Liver (tissue), 9 donors: Measurements from ENCODE around the gene POU1F1. TPM values are rescaled to one million over a fixed set of nuclear protein-coding genes. Genes with fewer than 3 reads are reported as not detected.
A peak's percentile ranks its signal among the peaks of the same experiment; 100 is the strongest.

Experiments used
- DNase-seq: peaks from one replicate; pipeline ENCODE4 v3.0.0-alpha.2; 2017; ENCODE audit warnings: low spot score
- H3K27ac ChIP-seq, 2 donors: one replicate each; pipeline ENCODE4 v1.7.0; 2013; ENCODE audit warnings: inconsistent platforms in 2 of 2, low read length in 2 of 2, control low read depth in 1 of 2, low read depth in 1 of 2, mild to moderate bottlenecking in 1 of 2
- H3K27me3 ChIP-seq, 4 donors: one replicate each; pipeline versions ENCODE4 v1.6.1 to v1.7.0; 2013; ENCODE audit warnings: low read length in 3 of 4, inconsistent platforms in 1 of 4, mild to moderate bottlenecking in 1 of 4, moderate library complexity in 1 of 4; ENCODE audit not compliant: control insufficient read depth in 4 of 4, insufficient read depth in 4 of 4
- H3K36me3 ChIP-seq, 4 donors: one replicate each; pipeline versions ENCODE4 v1.6.1 to v1.7.0; 2013; ENCODE audit warnings: low read length in 3 of 4, mild to moderate bottlenecking in 3 of 4, low read depth in 1 of 4, moderate library complexity in 1 of 4; ENCODE audit not compliant: control insufficient read depth in 4 of 4, insufficient read depth in 3 of 4
- H3K4me1 ChIP-seq, 4 donors: one replicate each; pipeline versions ENCODE4 v1.6.1 to v1.7.0; 2013; ENCODE audit warnings: low read length in 3 of 4, mild to moderate bottlenecking in 3 of 4, moderate library complexity in 1 of 4; ENCODE audit not compliant: control insufficient read depth in 4 of 4, insufficient read depth in 4 of 4
- H3K4me3 ChIP-seq, 3 donors: one replicate each; pipeline versions ENCODE4 v1.6.1 to v1.7.0; 2013; ENCODE audit warnings: low read length in 3 of 3, control low read depth in 1 of 3, low read depth in 1 of 3, mild to moderate bottlenecking in 1 of 3
- H3K9ac ChIP-seq, 2 donors: one replicate each; pipeline ENCODE4 v1.7.0; 2013; ENCODE audit warnings: low read length in 2 of 2, mild to moderate bottlenecking in 2 of 2, moderate library complexity in 2 of 2, control low read depth in 1 of 2, low read depth in 1 of 2
- H3K9me3 ChIP-seq, 4 donors: one replicate each; pipeline versions ENCODE4 v1.6.1 to v1.7.0; 2013; ENCODE audit warnings: low read length in 3 of 4; ENCODE audit not compliant: control insufficient read depth in 4 of 4
- EGR1 ChIP-seq, 2 donors: IDR thresholded peaks; 2 replicates each; pipeline ENCODE4 v1.6.1; 2016 to 2018; ENCODE audit warnings: antibody characterized with exemption in 2 of 2, low read depth in 2 of 2
- FOXA1 ChIP-seq: IDR thresholded peaks from 2 replicates; pipeline ENCODE4 v1.6.1; 2016; ENCODE audit warnings: antibody characterized with exemption
- FOXA2 ChIP-seq: IDR thresholded peaks from 2 replicates; pipeline ENCODE4 v1.6.1; 2016; ENCODE audit warnings: antibody characterized with exemption
- GABPA ChIP-seq, 2 donors: IDR thresholded peaks in 1 of 2; conservative IDR thresholded peaks in 1 of 2; 2 replicates each; pipeline ENCODE4 v1.6.1; 2016; ENCODE audit warnings: antibody characterized with exemption in 2 of 2, mild to moderate bottlenecking in 1 of 2, moderate library complexity in 1 of 2
- HNF4A ChIP-seq, 2 donors: conservative IDR thresholded peaks; 2 replicates each; pipeline ENCODE4 v1.6.1; 2016; ENCODE audit warnings: antibody characterized with exemption in 2 of 2, mild to moderate bottlenecking in 2 of 2
- HNF4G ChIP-seq: IDR thresholded peaks from 2 replicates; pipeline ENCODE4 v1.6.1; 2016; ENCODE audit warnings: antibody characterized with exemption
- JUND ChIP-seq, 2 donors: IDR thresholded peaks; 2 replicates each; pipeline ENCODE4 v1.6.1; 2016; ENCODE audit warnings: antibody characterized with exemption in 2 of 2
- NR2F2 ChIP-seq: IDR thresholded peaks from 2 replicates; pipeline ENCODE4 v1.6.1; 2016; ENCODE audit warnings: antibody characterized with exemption
- RAD21 ChIP-seq, 2 donors: IDR thresholded peaks; 2 replicates each; pipeline ENCODE4 v1.6.1; 2016; ENCODE audit warnings: antibody characterized with exemption in 2 of 2, mild to moderate bottlenecking in 2 of 2
- RXRA ChIP-seq, 2 donors: IDR thresholded peaks; 2 replicates each; pipeline ENCODE4 v1.6.1; 2017 to 2018; ENCODE audit warnings: antibody characterized with exemption in 2 of 2, mild to moderate bottlenecking in 1 of 2
- SP1 ChIP-seq: IDR thresholded peaks from 2 replicates; pipeline ENCODE4 v1.6.1; 2018; ENCODE audit warnings: antibody characterized with exemption, mild to moderate bottlenecking
- TAF1 ChIP-seq: conservative IDR thresholded peaks from 2 replicates; pipeline ENCODE4 v1.6.1; 2016; ENCODE audit warnings: antibody characterized with exemption, mild to moderate bottlenecking
- YY1 ChIP-seq: IDR thresholded peaks from 2 replicates; pipeline ENCODE4 v1.6.1; 2016; ENCODE audit warnings: antibody characterized with exemption, mild to moderate bottlenecking
- ZBTB33 ChIP-seq: IDR thresholded peaks from 2 replicates; pipeline ENCODE4 v1.6.1; 2016; ENCODE audit warnings: antibody characterized with exemption
- WGBS: extraction: QIAGEN DNeasy Blood & Tissue Kit; methylation state at CpG from one replicate; pipeline ENCODE4 v1.1.7; 2013; 5-methylcytosine and 5-hydroxymethylcytosine counted together
- polyA plus RNA-seq, 2 donors: library from polyadenylated mRNA; stranded (reverse) in 1 of 2; unstranded in 1 of 2; fragments of 200-250 nt in 1 of 2; fragments of >200 nt in 1 of 2; fragmentation: Nextera tagmentation in 1 of 2; extraction: Ambion mirVana in 1 of 2; gene quantifications; one replicate each; pipeline versions ENCODE4 v1.2.1 to v1.2.3, GENCODE V29; 2013 to 2015
- total RNA-seq, 2 donors: library from RNA; depleted of rRNA; stranded (reverse); fragments of >200 nt; gene quantifications; one replicate each; pipeline ENCODE4 v1.2.3, GENCODE V29; 2014
- TF ChIP-seq, protein P1 (sequence below): IDR thresholded peaks from 2 replicates; pipeline ENCODE4 v1.6.1; 2016; ENCODE audit warnings: antibody characterized with exemption, mild to moderate bottlenecking
- TF ChIP-seq, protein P2 (sequence below): IDR thresholded peaks from 2 replicates; pipeline ENCODE4 v1.6.1; 2016; ENCODE audit warnings: antibody characterized with exemption
- TF ChIP-seq, protein P3 (sequence below): IDR thresholded peaks from 2 replicates; pipeline ENCODE4 v1.6.1; 2016; ENCODE audit warnings: antibody characterized with exemption
- TF ChIP-seq, protein P4 (sequence below): fragments of 150-350 bp; IDR thresholded peaks from 2 replicates; pipeline ENCODE4 v1.5.1; 2017; ENCODE audit warnings: improper control_type of control experiment, low read depth, low read length; ENCODE audit not compliant: missing input control
- donor health status: healthy.
- donor health status: healthy.
- donor health status: healthy.
- donor health status: healthy.
- donor health status: healthy.

POU1F1 gene
- total and polyA plus RNA-seq, 4 donors: not detected

DNA sequence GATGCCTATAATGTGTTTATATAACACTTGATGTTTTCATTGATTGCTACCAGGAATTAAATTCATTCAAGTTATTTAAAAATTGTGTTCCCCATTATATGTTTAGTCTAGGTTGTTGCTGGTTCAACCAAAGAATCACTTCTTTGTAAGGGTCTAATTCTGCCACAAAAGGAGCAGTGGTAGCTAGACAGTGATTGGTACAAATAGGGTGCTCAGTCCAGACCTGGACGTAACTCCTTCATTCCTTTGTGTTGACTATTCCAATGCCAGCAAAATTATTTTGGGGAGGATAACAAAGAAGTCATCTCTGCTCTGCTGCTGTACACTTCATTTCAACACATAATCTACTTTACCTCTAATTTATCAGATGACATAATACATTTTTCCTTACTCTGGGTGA, 48.1 kb downstream of the POU1F1 start:
- DNase-seq: no peak
- Histone ChIP-seq H3K4me3 (peak overlapping the region in 2 of 3 donors; percentile 89 to 97), H3K36me3 (no peaks in the 10 kb centered on the region), H3K4me1 (peaks cover 3 to 22% (median 10%) of the 10 kb centered on the region in 4 donors), H3K9me3 (no peaks in the 10 kb centered on the region), H3K27me3 (no peaks in the 10 kb centered on the region), H3K9ac (no peak overlapping the region), H3K27ac (no peak overlapping the region)
- no peak for TF ChIP-seq RAD21 (IDR thresholded peaks at IDR 0.05)
- TF ChIP-seq RXRA (IDR thresholded peaks at IDR 0.05): no peak
- no peak for TF ChIP-seq TAF1
- no peak for TF ChIP-seq NR2F2
- no peak for TF ChIP-seq ZBTB33
- TF ChIP-seq FOXA1: no peak
- TF ChIP-seq SP1: no peak
- TF ChIP-seq, protein P1, sequence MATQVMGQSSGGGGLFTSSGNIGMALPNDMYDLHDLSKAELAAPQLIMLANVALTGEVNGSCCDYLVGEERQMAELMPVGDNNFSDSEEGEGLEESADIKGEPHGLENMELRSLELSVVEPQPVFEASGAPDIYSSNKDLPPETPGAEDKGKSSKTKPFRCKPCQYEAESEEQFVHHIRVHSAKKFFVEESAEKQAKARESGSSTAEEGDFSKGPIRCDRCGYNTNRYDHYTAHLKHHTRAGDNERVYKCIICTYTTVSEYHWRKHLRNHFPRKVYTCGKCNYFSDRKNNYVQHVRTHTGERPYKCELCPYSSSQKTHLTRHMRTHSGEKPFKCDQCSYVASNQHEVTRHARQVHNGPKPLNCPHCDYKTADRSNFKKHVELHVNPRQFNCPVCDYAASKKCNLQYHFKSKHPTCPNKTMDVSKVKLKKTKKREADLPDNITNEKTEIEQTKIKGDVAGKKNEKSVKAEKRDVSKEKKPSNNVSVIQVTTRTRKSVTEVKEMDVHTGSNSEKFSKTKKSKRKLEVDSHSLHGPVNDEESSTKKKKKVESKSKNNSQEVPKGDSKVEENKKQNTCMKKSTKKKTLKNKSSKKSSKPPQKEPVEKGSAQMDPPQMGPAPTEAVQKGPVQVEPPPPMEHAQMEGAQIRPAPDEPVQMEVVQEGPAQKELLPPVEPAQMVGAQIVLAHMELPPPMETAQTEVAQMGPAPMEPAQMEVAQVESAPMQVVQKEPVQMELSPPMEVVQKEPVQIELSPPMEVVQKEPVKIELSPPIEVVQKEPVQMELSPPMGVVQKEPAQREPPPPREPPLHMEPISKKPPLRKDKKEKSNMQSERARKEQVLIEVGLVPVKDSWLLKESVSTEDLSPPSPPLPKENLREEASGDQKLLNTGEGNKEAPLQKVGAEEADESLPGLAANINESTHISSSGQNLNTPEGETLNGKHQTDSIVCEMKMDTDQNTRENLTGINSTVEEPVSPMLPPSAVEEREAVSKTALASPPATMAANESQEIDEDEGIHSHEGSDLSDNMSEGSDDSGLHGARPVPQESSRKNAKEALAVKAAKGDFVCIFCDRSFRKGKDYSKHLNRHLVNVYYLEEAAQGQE: no peak
- no peak for TF ChIP-seq HNF4A (conservative IDR thresholded peaks at IDR 0.05)
- TF ChIP-seq EGR1 (IDR thresholded peaks at IDR 0.05; ENCODE audit: low read depth in 2 of 2): no peak
- 22% methylated on average over 1 of the region's 1 CpG for WGBS

DNA sequence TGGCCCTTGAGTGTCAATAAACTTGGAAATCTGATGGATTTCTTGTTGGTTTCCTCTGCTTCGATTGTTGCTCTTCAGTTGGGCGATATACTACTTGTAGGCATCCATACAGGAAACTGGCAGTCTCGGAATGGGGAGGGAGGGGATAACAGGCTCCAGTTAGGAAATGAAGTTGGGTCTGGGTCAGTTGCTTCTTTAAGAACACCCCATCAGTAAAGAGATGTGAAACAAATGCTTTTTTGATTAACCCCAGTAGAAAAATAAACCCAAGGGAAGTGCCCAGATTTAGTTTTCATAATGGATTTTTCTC, 48.6 kb downstream of the POU1F1 start:
- WGBS: 3% methylated on average over 3 of the region's 3 CpGs
- no peak for DNase-seq

More for the DNA sequence above, 48.6 kb downstream of the POU1F1 start:
- Histone ChIP-seq H3K27me3 (no peaks in the 10 kb centered on the region), H3K4me3 (peak overlapping the region; percentile 89 to 97 (median 96)), H3K27ac (peak overlapping the region; percentile 95 to 96), H3K9me3 (no peaks in the 10 kb centered on the region), H3K36me3 (no peaks in the 10 kb centered on the region), H3K9ac (peak overlapping the region; percentile 79 to 99), H3K4me1 (peaks cover 3 to 22% (median 10%) of the 10 kb centered on the region in 4 donors)
- TF ChIP-seq NR2F2 (no peak), SP1 (no peak), EGR1 (IDR thresholded peaks at IDR 0.05; ENCODE audit: low read depth in 2 of 2) (no peak), FOXA2 (no peak), GABPA (IDR thresholded peaks at IDR 0.05 in 1 of 2, conservative IDR thresholded peaks at IDR 0.05 in 1 of 2) (no peak), JUND (IDR thresholded peaks at IDR 0.05) (no peak), RXRA (IDR thresholded peaks at IDR 0.05) (no peak), YY1 (no peak), RAD21 (IDR thresholded peaks at IDR 0.05) (no peak), HNF4G (no peak), TAF1 (no peak), HNF4A (conservative IDR thresholded peaks at IDR 0.05) (no peak), FOXA1 (no peak)
- TF ChIP-seq, protein P2, sequence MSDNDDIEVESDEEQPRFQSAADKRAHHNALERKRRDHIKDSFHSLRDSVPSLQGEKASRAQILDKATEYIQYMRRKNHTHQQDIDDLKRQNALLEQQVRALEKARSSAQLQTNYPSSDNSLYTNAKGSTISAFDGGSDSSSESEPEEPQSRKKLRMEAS: no peak
- TF ChIP-seq, protein P3, sequence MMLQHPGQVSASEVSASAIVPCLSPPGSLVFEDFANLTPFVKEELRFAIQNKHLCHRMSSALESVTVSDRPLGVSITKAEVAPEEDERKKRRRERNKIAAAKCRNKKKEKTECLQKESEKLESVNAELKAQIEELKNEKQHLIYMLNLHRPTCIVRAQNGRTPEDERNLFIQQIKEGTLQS: no peak
- TF ChIP-seq, protein P4, sequence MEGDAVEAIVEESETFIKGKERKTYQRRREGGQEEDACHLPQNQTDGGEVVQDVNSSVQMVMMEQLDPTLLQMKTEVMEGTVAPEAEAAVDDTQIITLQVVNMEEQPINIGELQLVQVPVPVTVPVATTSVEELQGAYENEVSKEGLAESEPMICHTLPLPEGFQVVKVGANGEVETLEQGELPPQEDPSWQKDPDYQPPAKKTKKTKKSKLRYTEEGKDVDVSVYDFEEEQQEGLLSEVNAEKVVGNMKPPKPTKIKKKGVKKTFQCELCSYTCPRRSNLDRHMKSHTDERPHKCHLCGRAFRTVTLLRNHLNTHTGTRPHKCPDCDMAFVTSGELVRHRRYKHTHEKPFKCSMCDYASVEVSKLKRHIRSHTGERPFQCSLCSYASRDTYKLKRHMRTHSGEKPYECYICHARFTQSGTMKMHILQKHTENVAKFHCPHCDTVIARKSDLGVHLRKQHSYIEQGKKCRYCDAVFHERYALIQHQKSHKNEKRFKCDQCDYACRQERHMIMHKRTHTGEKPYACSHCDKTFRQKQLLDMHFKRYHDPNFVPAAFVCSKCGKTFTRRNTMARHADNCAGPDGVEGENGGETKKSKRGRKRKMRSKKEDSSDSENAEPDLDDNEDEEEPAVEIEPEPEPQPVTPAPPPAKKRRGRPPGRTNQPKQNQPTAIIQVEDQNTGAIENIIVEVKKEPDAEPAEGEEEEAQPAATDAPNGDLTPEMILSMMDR: no peak
- TF ChIP-seq, protein P1: no peak
